Left lobe of liver (tissue), 2 donors: ENCODE measurements around the gene SMPD4. TPM values are rescaled to one million over a fixed set of nuclear protein-coding genes. Genes with fewer than 3 reads are reported as not detected.
"Not testable (repeated sequence)": the region's sequence is repeated elsewhere in the genome, so short reads cannot be mapped to it uniquely, and the experiment has no call there.

Experiments
- ATAC-seq: fragments of 200-7000 bp; cut with Tn5 transposase; one replicate; pipeline ENCODE4 v1.9.1; 2020; ENCODE audit warnings: mild to moderate bottlenecking, moderate library complexity
- DNase-seq: peaks from one replicate; pipeline ENCODE4 v3.0.0-alpha.2; 2020; ENCODE audit warnings: low spot score
- total RNA-seq: library from RNA; stranded (reverse); gene quantifications from one replicate; pipeline ENCODE4 v1.2.1, GENCODE V29; 2021
- donor health status: DM: no; HTN: no; CAD: no; lungs with moderate emphysema.
- donor health status: DM: no; HTN: yes; CAD: no.

SMPD4 gene
- total RNA-seq, 1 donor from 2014 or later = 27.8 TPM

DNA sequence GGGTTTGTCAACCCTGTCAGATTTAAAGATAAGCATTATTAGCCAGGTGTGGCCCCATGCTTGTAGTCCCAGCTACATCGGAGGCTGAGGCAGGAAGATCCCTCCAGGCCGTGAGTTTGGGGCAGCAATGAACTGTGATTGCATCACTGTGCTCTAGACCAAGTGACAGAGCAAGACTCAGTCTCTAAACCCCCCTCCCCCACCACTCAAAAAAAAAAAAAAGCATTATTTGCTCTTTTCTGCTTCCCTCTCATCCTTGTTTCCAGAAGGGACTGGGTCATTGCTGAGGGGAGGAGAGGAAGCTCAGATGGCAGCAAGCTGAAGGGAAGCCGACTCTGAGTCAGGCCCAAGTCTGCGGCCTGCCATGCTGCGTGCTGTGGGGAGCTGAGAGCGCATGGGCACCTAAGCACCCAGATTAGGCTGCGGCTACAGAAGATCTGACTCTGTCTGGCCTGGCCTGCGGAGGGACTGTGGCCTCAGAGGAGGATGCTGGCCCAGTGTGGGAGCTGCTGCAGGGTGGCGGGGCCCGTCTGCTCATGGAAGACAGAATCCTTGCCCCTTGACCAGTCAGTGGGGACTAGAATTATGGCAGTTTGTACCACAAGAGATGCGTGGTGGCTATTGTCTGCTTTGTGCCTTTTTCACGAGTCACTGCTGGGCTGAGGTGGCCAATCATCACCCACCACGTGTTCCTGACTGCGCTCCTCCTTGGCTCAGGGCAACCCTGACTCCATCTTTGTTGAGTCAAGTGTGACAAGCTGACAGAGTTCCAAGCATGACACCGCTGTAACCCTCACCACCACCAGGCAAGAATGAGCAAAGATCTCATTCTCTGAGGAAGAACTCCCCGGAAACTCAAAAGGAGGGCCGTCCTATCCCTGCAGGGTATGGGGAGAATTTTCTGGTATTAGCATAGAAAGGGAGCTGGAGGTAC lies 6.7 kb upstream of the SMPD4 start:
- not testable (repeated sequence) for DNase-seq, ATAC-seq

DNA sequence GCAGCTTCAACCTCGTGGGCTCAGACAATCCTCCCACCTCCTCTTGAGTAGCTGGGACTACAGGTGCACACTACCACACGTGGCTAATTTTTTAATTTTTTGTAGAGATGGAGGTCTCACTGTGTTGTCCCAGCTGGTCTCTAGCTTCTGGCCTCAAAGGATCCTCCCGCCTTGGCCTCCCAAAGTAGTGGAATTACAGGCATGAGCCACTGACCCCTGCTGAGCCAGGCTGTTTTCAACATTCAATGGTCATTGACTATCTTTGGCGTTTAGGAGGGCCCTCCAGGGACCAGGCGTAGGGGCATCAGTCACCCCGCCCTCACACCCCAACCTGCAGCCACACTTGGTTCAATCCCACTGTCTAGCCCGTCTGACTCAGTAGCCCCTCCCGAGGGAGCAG lies 5.9 kb upstream of the SMPD4 start:
- ATAC-seq (no peak), DNase-seq (no peak)

DNA sequence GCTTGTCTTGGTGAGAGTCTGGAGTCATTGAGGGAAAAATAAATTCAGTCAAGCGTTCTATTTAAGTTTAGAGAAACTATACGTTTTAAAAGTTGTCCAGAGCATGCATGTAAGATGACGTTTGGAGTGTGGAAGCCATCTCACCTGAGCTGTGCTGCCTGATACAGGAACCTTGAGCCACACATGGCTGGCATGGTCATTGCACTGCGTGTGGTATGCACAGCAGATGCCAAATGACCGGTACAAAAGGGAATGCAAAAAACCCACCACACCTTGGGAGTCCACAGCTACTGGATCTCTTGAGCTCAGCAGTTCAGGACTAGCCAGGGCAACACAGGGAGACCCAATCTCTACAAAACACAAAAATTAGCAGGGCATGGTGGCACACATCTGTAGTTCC lies 5.0 kb upstream of the SMPD4 start:
- ATAC-seq (no peak), DNase-seq (no peak)

DNA sequence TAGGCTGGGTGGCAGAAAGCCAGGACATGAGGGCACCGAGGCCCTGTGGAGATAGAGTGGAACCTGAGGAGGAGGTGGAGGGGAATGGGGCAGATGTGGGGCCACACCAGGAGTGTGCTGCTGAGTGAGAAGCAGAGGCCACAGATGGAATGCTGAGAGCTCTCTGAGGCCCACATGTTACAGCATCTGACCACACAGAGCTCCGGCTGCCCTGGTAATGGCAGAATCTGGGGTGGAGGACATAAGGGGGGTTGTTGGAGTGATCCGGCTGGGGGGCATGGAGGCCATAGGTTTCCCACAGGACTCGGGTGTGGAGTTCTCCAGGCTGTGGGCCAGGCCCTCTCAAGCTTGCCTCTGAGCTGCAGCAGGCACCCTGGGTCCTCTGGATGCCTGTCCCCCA lies 4.5 kb upstream of the SMPD4 start:
- ATAC-seq = no peak
- DNase-seq = no peak

DNA sequence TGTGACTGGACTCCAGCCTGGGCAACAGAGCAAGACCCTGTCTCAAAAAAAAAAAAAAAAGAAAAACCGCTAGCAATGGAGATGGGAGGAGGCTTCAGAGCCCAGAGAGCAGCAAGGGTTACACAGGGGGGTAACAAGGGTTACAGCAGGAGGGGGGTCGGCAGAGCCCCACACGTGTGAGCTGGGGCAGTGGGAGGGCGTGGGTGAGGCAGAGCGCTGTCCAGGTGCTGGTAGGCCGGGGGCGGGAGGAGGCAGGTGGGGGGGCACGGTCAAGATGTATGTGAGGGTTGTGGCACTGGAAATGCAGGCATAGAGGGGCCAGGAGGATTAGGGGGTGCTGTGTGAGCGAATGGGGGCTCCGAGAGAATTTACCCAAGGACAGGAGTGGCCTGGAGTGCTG lies 4.0 kb upstream of the SMPD4 start:
- no peak for DNase-seq
- no peak for ATAC-seq

DNA sequence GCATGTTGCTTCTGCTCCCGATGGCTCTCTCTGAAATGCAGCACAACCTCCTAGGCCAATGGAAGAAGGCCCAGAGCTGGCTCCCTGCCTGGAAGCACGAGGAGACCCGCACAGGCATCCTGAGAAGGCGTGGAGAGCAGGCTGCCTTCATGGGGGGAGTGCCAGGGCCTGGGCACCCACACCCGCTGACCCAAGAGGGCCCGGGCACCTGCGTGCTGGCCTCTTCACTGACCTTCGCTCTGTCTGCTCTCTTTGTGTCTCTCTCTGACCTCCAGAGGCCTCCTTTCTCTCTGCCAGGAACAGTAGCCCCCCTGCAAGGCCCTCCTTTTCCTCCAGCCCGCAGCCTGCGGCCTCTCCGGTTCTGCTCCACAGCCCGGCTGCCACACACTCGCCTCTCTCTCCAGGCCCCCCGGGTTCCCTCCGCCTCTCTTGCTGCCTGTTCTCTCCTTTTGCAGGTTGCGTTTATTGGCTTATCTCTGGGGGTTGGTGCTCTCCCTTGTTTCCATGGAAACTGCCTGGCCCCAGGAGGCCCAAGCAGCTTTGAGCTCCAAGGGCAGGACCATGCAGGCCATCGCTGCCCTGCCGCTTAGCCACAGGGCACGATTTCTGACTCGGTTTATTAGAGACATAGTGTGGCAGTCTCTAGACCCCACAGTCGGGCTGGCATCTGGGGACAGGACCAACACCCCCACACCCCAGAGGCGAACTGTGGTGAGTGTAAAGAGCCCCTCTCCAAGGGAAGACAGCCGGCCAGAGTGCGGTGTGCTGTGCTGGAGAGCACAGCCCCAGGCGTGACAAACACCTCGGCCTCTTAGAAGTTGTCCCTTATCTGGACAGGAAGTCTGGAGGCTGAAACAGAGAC lies 2.3 kb upstream of the SMPD4 start:
- DNase-seq (no peak), ATAC-seq (no peak)

DNA sequence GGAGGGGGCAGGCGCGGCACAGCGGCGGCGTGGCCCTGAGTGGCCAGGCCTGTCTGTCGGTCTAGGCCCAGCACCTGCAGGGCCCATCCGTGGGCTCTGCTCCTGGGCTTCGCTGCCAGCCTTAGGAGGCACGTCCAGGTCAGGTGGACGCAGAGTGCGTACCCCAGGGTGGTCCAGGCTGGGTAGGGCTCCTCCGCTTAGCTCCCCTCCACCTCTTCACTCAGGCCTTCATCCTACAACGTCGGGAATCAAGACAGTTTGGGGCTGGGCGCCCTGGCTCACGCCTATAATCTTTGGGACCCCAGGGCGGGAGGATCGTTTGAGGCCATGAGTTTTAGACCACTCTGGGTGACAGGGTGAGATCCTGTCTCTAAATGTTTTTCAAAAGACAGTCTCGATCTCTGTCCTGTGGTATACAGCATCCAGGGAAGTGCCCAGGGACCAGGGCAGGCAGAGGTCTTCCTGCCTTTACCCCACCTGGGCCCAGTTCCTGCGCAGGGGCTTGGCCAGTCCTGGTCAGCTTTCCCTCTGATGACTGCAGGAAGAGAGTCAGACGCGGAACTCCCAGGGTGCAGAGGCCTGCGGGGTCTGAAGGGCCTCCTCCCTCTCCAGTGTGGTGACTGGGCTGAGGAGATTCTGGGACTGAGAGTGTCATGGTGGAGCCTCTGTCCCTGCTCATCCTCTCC lies 1.6 kb upstream of the SMPD4 start:
- ATAC-seq, DNase-seq: not testable (repeated sequence)

DNA sequence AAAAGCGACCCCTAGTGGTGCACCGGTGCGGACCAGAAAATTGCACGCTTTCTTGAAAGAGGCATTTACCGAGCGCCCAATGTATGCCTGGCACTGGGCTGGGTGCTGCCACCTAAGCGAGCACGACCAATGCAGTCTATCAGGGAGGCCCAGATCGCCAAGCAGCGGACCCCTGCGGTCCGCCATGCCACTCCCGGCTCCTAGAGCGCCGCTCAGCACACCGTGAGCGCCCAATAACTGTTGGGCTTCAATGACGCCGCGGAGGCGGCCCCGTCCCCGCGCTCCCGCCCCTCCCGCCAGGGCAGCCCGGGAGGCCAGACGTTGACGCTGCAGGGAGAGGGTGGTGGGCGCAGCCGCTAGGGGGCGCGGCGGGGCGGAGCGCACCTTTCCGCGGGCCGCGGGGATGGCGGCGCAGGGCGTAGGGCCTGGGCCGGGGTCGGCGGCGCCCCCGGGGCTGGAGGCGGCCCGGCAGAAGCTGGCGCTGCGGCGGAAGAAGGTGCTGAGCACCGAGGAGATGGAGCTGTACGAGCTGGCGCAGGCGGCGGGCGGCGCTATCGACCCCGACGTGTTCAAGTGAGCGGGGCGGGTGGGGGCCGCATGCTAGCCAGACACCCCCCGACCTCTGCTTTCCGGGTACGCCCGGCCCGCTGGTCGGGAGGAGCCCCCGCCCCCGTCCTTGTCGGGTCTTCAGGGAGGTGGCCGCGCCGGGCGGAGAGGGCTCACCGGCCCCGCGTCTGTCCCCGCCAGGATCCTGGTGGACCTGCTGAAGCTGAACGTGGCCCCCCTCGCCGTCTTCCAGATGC lies 679 bp upstream of the SMPD4 start, which contains the start of gene MZT2B:
Gene MZT2B (plus strand): TSS at position 383 of the 803 bp plus-strand sequence. CDS start 21 bp downstream, at position 404.
- peak; percentile 93 for ATAC-seq

DNA sequence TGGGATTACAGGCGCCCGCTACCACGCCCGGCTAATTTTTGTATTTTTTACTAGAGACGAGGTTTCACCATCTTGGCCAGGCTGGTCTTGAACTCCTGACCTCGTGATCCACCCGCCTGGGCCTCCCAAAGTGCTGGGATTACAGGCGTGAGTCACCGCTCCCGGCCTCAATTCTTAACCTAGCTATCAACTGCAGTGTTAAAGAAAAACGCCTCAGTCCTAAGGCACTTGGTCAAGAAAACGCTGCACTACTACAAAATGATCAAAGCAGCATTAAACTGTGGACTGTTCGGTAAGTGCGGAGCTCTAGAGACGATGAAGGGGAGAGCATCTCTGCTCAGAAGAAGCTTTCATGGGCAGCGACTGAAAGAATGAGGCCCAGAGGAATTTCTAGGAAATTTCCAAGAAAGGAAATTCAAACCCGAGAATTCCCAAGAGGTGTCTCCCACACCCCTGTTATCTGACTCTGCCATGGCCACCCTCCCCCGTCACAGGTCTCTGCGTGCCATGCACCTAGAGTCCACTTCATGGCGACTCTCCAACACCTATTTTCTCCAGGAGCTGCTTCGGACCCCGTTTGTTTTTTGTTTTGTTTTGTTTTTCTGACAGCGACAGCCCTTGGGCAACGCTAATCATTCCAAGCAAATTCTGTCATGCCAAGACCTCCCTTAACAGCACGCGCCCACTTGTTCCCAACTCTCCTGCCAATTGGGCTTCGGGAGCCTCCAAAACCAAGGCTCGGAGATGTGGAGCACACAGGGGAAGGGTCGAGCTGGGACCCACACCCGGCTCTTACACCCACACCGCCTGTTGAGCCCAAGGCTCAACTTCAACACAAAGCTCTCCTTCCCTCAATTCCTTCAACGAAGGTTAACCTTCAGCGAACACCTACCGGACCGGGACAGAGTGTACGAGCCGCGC lies 738 bp downstream of the SMPD4 start:
- not testable (repeated sequence) for DNase-seq, ATAC-seq

More for the DNA sequence above, 679 bp upstream of the SMPD4 start, which contains the start of gene MZT2B:
- peak; percentile 91 for DNase-seq

DNA sequence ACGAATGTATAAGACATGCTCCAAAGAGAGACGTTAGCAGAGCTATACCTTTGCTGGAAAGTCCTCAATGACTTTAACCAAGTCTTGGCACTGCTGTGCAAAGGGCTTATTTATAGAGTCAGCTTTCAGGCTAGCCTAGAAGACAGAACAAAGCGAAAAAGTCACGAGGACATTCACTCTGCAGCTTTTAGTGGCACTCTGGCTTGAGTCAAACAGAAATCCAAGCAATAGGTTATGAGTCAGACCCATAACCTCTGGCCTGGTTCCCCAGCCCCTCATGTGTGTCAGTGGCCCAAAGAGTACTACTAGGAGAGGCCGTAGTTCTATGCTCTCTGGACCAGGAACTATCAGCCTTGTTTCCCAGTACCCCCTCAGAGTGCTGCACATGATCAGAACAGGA lies 6.5 kb downstream of the SMPD4 start:
- not testable (repeated sequence) for ATAC-seq, DNase-seq

DNA sequence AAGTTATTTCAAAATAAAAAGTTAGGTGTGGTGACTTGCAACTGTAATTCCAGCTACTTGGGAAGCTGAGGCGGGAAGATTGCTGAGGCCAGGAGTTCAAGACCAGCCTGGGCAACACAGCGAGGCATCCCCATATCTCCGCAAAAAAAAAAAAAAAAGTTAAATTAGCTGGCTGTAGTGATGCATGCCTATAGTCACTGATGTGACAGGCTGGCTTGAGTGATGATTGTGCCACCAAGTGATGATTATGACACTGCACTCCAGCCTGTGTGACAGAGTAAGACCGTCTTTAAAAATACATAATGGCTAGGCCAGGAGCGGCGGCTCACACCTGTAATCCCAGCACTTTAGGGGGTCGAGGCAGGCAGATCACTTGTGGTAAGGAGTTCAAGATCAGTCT lies 11.5 kb downstream of the SMPD4 start:
- DNase-seq (no peak), ATAC-seq (no peak)

DNA sequence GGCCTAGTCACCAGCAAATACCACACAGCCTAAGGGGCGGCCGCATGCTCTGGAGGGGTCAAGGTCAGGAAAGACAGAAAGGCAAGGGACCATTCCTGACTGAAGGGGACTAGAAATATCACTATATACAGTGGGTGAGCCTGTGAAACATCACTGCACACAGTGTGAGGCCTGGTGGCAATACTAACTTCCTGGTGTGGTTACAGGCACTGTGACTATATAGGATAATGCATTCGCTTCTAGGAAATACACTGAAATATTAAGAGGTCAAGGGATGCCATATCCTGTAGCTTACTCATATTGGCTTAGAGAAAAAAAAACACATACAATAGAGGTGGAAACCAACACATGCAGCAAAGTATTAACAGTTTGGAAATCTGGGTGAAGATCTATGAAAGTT lies 12.2 kb downstream of the SMPD4 start:
- not testable (repeated sequence) for ATAC-seq, DNase-seq

DNA sequence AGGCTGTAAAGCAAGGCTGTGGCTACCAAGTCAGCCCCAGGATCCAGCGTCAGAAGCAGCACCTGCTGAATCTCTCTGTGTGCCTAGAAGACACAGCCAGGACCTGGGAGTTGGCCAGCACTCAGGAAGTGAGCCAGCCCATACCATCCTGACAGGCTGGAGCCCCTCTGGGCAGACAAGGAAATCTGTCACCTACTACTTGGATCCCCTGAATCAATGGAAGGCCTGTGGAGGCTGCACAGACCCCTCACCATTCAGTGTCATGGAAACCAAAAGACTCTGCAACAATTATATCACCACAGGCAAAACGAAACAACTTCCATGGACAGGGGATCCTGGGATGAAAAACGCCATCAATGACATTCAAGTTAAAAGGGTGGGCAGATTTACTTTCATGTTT lies 14.8 kb downstream of the SMPD4 start:
- not testable (repeated sequence) for DNase-seq, ATAC-seq

DNA sequence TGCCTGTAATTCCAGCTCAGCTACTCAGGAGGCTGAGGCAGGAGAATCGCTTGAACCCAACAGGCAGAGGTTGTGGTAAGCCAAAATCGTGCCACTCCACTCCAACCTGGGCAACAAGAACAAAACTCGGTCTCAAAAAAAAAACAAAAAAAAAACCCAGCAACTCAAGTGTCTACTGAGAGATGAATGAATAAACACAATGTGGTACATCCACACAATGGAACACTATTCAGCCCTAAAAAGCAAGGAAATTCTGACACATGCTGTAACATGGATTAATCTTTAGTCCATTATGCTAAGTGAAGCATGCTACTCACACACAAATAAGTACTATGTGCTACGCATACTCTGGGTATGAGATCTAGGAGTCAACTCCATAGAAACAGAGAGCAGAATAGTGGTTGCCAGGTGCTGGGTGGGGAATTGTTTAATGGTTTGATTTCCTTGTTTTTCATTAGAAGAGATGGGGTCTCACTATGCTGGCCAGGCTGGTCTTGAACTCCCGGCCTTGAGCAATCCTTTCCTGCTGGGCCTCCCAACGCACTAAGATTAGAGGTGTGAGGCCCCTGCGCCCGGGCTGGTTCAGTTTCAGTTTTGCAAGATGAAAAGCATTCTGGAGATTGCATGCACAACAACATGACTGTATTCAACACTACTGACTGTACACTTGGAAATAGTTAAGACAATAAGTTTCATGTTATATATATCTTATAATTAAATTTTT lies 15.9 kb downstream of the SMPD4 start:
- no peak for DNase-seq
- no peak for ATAC-seq

DNA sequence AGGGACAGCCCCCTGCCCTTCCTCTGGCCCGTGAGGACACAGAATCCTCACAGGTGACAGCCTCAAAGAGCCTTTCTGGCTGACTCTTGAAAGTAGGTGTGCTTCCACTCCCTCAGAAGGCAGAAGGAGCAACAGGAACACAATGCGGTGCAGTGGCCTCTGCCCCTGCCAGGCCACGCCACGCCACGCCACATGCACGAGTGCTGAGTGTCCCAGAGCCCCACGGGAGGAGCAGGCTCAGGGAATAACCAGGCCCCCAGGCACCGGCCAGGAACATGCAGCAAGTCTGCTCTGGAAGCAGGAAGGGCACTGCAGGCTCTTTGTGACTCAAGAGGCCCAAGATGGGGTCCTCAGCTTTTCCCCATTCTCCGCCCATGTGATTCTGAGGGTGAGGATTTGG lies 18.4 kb downstream of the SMPD4 start:
- no peak for ATAC-seq
- no peak for DNase-seq

DNA sequence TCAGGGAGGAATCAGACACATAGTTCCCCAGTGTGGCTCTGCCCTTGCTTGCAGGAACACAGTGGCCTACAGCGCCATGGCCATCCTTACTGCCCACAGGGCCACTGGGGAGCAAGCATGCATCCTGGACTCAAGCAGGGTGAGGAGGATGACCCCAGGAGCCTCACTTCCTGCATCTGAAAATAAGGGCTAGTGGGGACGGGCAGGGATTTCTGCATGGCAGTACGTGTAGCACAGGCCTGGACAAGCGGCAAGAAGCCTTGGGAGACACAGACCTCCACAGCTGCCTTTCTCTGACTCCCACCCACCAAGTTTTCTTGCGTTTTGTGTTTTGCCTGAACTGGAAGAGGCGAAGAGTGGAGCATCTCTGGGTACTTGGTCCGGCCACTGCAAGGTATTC lies 18.9 kb downstream of the SMPD4 start:
- DNase-seq, ATAC-seq: not testable (repeated sequence)

DNA sequence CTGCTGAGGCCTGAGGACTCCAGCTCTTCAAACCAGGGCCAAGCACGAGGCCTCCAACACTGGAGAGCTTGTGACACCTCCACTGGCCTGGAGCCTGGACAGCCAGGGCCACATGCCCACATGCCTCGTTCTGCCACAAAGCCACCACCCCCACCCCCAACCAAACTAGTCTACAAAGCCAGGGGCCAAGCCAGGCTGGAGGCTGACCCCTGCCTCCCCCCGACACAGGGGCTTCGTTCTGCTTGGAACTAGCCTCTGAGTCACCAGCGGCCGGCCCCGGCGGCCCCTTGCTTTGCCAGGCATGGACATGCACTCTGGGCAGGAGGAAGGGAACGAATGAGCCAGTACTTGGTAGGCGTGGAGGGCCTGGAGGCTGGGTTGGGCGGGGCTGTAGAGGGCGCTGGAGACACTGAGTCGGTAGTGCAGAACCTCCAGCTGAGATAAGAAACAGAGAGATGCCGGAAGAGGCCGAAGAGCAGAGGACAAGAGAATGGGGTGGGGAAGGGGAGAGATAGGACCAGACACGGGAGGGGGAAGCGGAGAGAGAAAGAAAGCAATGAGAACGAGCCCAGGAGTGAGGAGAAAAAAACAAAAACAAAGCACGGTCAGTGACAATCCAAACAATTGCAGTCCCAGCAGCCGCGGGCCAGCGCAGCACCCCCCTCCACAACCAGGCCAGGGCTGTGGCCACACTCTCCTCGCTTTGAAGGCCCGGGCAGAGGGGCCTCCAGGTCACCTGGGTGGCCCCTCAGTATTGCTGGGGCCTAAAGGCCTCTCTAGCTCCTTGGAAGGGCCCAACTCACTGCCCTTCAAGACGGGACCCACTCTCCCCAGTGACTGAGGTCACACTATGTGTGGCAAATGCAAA lies 20.3 kb downstream of the SMPD4 start:
- not testable (repeated sequence) for DNase-seq, ATAC-seq
